Activated CD8-positive, alpha-beta T cell treated with anti-CD3 and anti-CD28 coated beads, Interleukin-2, amount 10 ng/mL, durations not matched to agents 7 days and 5 days (primary cell): ENCODE measurements around the gene DDIT3. TPM values are rescaled to one million over a fixed set of nuclear protein-coding genes. Genes with fewer than 3 reads are reported as not detected.
A peak's percentile ranks its signal among the peaks of the same experiment; 100 is the strongest.
"Not testable (repeated sequence)": the region's sequence is repeated elsewhere in the genome, so short reads cannot be mapped to it uniquely, and the experiment has no call there.

Experiments used
- ATAC-seq: fragments of 150-1000 bp; cut with Tn5 transposase; one replicate; pipeline ENCODE4 v1.10.0; 2021; ENCODE audit warnings: moderate library complexity
- CTCF ChIA-PET: fragments of 350-600 bp; sonication (Branson Sonifier 250); formaldehyde crosslinking; loops from one replicate; lab custom pipeline; 2021; ENCODE audit warnings: antibody characterized with exemption; lab: Charles Lee
- POLR2A ChIA-PET: fragments of 350-600 bp; sonication (Branson Sonifier 250); formaldehyde crosslinking; loops from one replicate; lab custom pipeline; 2021; ENCODE audit warnings: antibody characterized with exemption; lab: Charles Lee
- DNase-seq: peaks from one replicate; pipeline ENCODE4 v3.0.0-alpha.2; 2020
- H3K27ac Mint-ChIP-seq: one replicate; pipeline ENCODE4 v1.8.0; 2021; ENCODE audit warnings: mild to moderate bottlenecking, mixed read lengths
- H3K27me3 Mint-ChIP-seq: one replicate; pipeline ENCODE4 v1.8.0; 2021; ENCODE audit warnings: low read depth, mixed read lengths
- H3K36me3 Mint-ChIP-seq: one replicate; pipeline ENCODE4 v1.8.0; 2021; ENCODE audit warnings: low read depth, mixed read lengths
- H3K4me1 Mint-ChIP-seq: one replicate; pipeline ENCODE4 v1.8.0; 2021; ENCODE audit warnings: low read depth, mixed read lengths
- H3K4me3 Mint-ChIP-seq: one replicate; pipeline ENCODE4 v1.8.0; 2021; ENCODE audit warnings: mild to moderate bottlenecking, mixed read lengths
- H3K9me3 Mint-ChIP-seq: one replicate; pipeline ENCODE4 v1.8.0; 2022; ENCODE audit warnings: mixed read lengths; ENCODE audit not compliant: insufficient read depth
- total RNA-seq, 2 experiments: library from RNA; stranded (reverse); gene quantifications; one replicate each; pipeline ENCODE4 v1.2.3, GENCODE V29; 2021

Gene DDIT3, protein sequence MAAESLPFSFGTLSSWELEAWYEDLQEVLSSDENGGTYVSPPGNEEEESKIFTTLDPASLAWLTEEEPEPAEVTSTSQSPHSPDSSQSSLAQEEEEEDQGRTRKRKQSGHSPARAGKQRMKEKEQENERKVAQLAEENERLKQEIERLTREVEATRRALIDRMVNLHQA
- 10 to 100 TPM; 14.9 to 15.0 TPM for total RNA-seq

DNA sequence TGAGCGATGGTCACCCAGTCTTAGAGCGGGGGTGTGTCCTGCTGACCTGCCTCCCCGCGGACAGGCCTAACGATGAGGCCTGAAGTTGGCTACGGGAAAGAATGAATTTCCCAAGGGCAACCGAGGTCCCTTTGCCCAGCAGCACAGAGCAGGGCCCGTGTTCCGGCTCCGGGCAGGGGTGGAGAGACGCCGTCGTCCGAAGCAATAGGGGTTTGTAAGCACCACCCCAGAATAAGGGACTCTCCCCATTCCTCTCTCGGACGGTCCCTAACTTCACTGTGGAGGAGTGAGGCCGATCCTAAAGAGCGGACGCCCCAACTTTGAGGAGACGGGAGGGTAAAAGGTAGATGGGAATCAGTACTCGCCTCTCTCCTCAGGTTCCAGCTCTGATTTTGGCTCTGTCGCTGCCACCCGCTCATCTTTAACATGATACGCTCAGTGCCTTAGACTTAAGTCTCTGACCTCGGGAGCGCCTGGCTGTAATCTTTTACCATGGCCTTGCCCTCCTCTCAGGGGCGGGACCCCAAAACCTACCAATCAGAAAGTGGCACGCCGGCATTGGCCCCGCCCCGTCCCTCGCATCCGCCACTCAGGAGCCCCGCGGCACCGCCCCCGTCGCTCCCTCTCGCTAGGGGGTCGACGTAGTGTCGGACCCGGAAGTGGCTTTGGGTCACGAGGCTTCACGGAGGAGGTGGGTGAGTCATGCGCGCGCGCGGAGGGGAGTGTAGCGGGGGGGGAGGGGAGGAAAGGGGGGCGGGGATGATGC lies at the start of gene DDIT3:
Gene DDIT3 (minus strand): TSS at position 462 of the 766 bp plus-strand sequence. CDS start 3,108 bp downstream, outside the sequence.
- ChIA-PET POLR2A (interaction anchor here (0.6 to 5.2 kb wide), 16 partner anchors 11 to 1547 kb away, joined by 3 to 74 read pairs (median 6); partner anchors contain the start of genes ARHGAP9, DCTN2, GLI1 and RAB5B), CTCF (interaction anchor here (0.6 to 2.4 kb wide), 9 partner anchors 8 to 221 kb away, joined by 3 to 8 read pairs (median 3); partner anchors contain the start of gene GLI1)
- Mint-ChIP-seq H3K27ac (peak within 1 kb of the TSS; percentile 100), H3K4me3 (peak within 1 kb of the TSS; percentile 86), H3K36me3 (peaks cover 60% of the 10 kb centered on the region), H3K4me1 (peaks cover 59% of the 10 kb centered on the region), H3K9me3 (no peaks in the 10 kb centered on the region), H3K27me3 (no peaks in the 10 kb centered on the region)
- DNase-seq = peak; percentile 99
- peak; percentile 75 for ATAC-seq

- Mint-ChIP-seq H3K9me3 (no peaks in the 10 kb centered on the region), H3K4me3 (no peak overlapping the region), H3K36me3 (no peaks in the 10 kb centered on the region), H3K27me3 (peaks cover 1% of the 10 kb centered on the region), H3K4me1 (no peaks in the 10 kb centered on the region), H3K27ac (no peak overlapping the region)
- ATAC-seq = no peak
- ChIA-PET POLR2A (no interaction called here), CTCF (interaction anchor here (1.0 kb wide), 1 partner anchor 14 kb away, joined by 4 read pairs; no protein-coding TSS in a partner anchor)
- DNase-seq = no peak
These were observed 49.5 kb upstream of the DDIT3 start for GRCh38 chr12:57569858-57570257.

- POLR2A ChIA-PET = no interaction called here
- Mint-ChIP-seq H3K4me3 (no peak overlapping the region), H3K4me1 (no peaks in the 10 kb centered on the region), H3K36me3 (no peaks in the 10 kb centered on the region), H3K27me3 (peaks cover 4% of the 10 kb centered on the region), H3K9me3 (no peaks in the 10 kb centered on the region), H3K27ac (no peak overlapping the region)
- ATAC-seq = no peak
- CTCF ChIA-PET = interaction anchor here (1.0 kb wide), 1 partner anchor 15 kb away, joined by 4 read pairs; no protein-coding TSS in a partner anchor
- DNase-seq = no peak
These were observed 48.5 kb upstream of the DDIT3 start for GRCh38 chr12:57568838-57569237.

DNA sequence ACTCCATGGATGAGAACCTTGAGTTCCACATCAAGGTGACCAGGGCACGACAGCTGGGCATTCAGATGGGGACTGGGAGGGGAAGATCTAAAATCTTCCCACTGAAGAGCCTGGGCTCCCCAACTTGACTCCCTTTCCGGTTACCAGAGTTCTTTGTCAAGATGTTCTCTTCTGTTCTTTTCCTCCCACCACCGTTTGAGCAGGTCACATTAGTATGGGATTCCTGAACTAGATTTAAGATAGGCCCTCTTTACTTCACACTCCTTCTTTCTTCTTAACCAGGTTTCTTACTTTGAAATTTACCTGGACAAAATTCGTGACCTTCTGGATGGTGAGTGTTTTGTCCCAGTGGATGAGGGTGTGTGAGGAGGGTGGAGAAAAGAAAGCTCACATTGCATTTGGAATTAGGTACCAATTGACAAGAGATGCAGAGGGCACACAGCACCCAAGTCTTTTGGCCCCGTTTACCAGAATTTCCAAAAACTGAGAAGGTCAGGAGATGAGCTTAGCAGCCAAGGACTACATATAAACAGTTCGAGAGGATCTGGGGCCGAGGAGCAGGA lies 43.9 kb upstream of the DDIT3 start:
- H3K4me3 Mint-ChIP-seq = no peak overlapping the region
- no peak overlapping the region for H3K27ac Mint-ChIP-seq
- no peaks in the 10 kb centered on the region for H3K36me3 Mint-ChIP-seq
- ChIA-PET CTCF (no interaction called here), POLR2A (interaction anchor here (0.9 kb wide), 1 partner anchor 17 kb away, joined by 3 read pairs; the partner anchor contains the start of gene DCTN2)
- DNase-seq = no peak
- H3K27me3 Mint-ChIP-seq = peaks cover 12% of the 10 kb centered on the region
- no peaks in the 10 kb centered on the region for H3K9me3 Mint-ChIP-seq
- H3K4me1 Mint-ChIP-seq = peaks cover 8% of the 10 kb centered on the region
- ATAC-seq = no peak

GRCh38 chr12:57563358-57563757 lies 43.0 kb upstream of the DDIT3 start:
- Mint-ChIP-seq H3K36me3 (no peaks in the 10 kb centered on the region), H3K27me3 (peaks cover 12% of the 10 kb centered on the region), H3K9me3 (no peaks in the 10 kb centered on the region), H3K27ac (no peak overlapping the region), H3K4me3 (no peak overlapping the region), H3K4me1 (peaks cover 8% of the 10 kb centered on the region)
- POLR2A ChIA-PET = interaction anchor here (0.9 kb wide), 1 partner anchor 17 kb away, joined by 3 read pairs; the partner anchor contains the start of gene DCTN2
- no peak for DNase-seq
- CTCF ChIA-PET = no interaction called here
- ATAC-seq = no peak

DNA sequence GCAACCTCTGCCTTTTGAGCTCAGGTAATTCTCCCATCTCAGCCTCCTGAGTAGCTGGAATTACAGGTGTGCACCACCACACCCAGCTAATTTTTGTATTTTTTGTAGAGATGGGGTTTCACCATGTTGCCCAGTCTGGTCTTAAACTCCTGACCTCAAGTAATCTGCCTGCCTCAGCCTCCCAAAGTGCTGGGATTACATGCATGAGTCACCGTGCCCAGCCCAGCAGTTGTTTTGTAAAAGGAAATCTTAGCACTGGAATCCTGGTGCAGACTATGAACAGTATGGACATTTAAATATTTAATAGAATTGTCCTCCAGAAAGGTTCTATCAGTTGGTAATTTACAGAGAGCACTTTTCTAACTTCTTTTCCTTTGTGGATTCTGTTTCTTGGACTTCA lies 40.8 kb upstream of the DDIT3 start:
- DNase-seq, H3K4me1 Mint-ChIP-seq, H3K4me3 Mint-ChIP-seq, H3K9me3 Mint-ChIP-seq, H3K27ac Mint-ChIP-seq, POLR2A ChIA-PET, ATAC-seq, H3K36me3 Mint-ChIP-seq: not testable (repeated sequence)
- CTCF ChIA-PET = interaction anchor here (0.8 kb wide), 1 partner anchor 22 kb away, joined by 3 read pairs; no protein-coding TSS in a partner anchor
- peaks cover 12% of the 10 kb centered on the region for H3K27me3 Mint-ChIP-seq

GRCh38 chr12:57560516-57560915 lies 40.2 kb upstream of the DDIT3 start:
- H3K27ac Mint-ChIP-seq = no peak overlapping the region
- no peak for DNase-seq
- no peaks in the 10 kb centered on the region for H3K9me3 Mint-ChIP-seq
- H3K4me3 Mint-ChIP-seq = no peak overlapping the region
- peaks cover 12% of the 10 kb centered on the region for H3K27me3 Mint-ChIP-seq
- no peak for ATAC-seq
- no peaks in the 10 kb centered on the region for H3K36me3 Mint-ChIP-seq
- POLR2A ChIA-PET = no interaction called here
- CTCF ChIA-PET = interaction anchor here (0.8 kb wide), 1 partner anchor 23 kb away, joined by 3 read pairs; no protein-coding TSS in a partner anchor
- H3K4me1 Mint-ChIP-seq = peaks cover 8% of the 10 kb centered on the region

DNA sequence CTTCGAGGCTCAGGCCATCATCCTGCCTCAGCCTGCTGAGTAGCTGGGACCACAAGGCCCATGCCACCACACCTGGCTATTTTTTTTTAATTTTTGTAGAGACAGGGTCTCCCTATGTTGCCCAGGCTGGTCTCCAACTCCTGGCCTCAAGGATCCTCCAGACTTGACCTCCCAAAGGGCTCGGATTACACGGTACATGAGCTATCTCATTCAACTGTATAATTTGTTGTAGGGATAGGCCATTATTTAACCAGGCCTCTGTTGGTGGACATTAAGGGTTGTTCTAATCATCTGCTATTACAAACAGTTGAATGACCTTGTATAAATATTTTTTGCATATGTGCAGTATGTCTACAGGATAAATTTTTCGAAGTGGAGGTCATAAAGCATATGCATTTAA lies 38.5 kb upstream of the DDIT3 start:
- DNase-seq (no peak), ATAC-seq (no peak)
- Mint-ChIP-seq H3K4me1 (peaks cover 8% of the 10 kb centered on the region), H3K27ac (no peak overlapping the region), H3K36me3 (no peaks in the 10 kb centered on the region), H3K9me3 (no peaks in the 10 kb centered on the region), H3K27me3 (peaks cover 9% of the 10 kb centered on the region), H3K4me3 (no peak overlapping the region)
- CTCF ChIA-PET = no interaction called here
- POLR2A ChIA-PET = no interaction called here

DNA sequence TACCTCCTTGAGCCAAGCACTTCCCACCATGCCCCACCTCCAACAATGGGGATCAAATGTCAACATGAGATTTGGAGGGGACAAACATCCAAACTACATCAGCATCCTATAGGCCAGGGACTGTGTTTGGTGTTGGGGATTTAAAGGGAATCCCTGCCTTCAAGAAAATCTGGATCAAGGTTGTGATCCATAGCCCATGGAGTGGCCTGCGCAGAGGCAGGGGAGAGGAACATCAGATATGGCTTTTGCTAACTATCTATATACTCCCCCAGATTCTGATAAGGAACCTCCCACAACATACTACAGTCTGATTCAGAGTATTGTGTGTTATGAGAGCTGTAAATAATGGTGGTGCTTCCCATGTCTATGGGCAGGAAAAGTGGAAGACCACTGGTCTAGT lies 34.6 kb upstream of the DDIT3 start:
- no peaks in the 10 kb centered on the region for H3K36me3 Mint-ChIP-seq
- DNase-seq = no peak
- H3K27ac Mint-ChIP-seq = no peak overlapping the region
- peaks cover 6% of the 10 kb centered on the region for H3K27me3 Mint-ChIP-seq
- POLR2A ChIA-PET = no interaction called here
- CTCF ChIA-PET = interaction anchor here (0.7 to 2.1 kb wide), 3 partner anchors 28 to 99 kb away, joined by 3 to 10 read pairs (median 3); no protein-coding TSS in a partner anchor
- peaks cover 13% of the 10 kb centered on the region for H3K4me1 Mint-ChIP-seq
- H3K9me3 Mint-ChIP-seq = no peaks in the 10 kb centered on the region
- no peak for ATAC-seq
- H3K4me3 Mint-ChIP-seq = no peak overlapping the region

GRCh38 chr12:57554453-57554852 lies 34.1 kb upstream of the DDIT3 start:
- Mint-ChIP-seq H3K9me3 (no peaks in the 10 kb centered on the region), H3K36me3 (no peaks in the 10 kb centered on the region), H3K4me3 (no peak overlapping the region), H3K4me1 (peaks cover 12% of the 10 kb centered on the region), H3K27me3 (peaks cover 6% of the 10 kb centered on the region), H3K27ac (no peak overlapping the region)
- ATAC-seq = no peak
- POLR2A ChIA-PET = no interaction called here
- CTCF ChIA-PET = interaction anchor here (0.7 to 2.1 kb wide), 2 partner anchors 29 to 51 kb away, joined by 3 to 10 read pairs; no protein-coding TSS in a partner anchor
- no peak for DNase-seq

GRCh38 chr12:57553343-57554202 lies 33.3 kb upstream of the DDIT3 start:
- DNase-seq (no peak), ATAC-seq (no peak)
- no peaks in the 10 kb centered on the region for H3K9me3 Mint-ChIP-seq
- POLR2A ChIA-PET = interaction anchor here (0.8 kb wide), 1 partner anchor 27 kb away, joined by 3 read pairs; no protein-coding TSS in a partner anchor
- peaks cover 17% of the 10 kb centered on the region for H3K4me1 Mint-ChIP-seq
- H3K4me3 Mint-ChIP-seq = no peak overlapping the region
- CTCF ChIA-PET = interaction anchor here (1.7 to 2.7 kb wide), 3 partner anchors 30 to 98 kb away, joined by 3 to 10 read pairs (median 7); no protein-coding TSS in a partner anchor
- peaks cover 14% of the 10 kb centered on the region for H3K27me3 Mint-ChIP-seq
- H3K27ac Mint-ChIP-seq = no peak overlapping the region
- no peaks in the 10 kb centered on the region for H3K36me3 Mint-ChIP-seq
